Spleen (tissue), 7 donors: ENCODE results near the gene SLC35F1.

Experiments used
- POLR2A ChIP-seq, 3 donors: fragments of 450-650 bp; IDR thresholded peaks; one replicate each; pipeline ENCODE4 v1.5.1; 2017; ENCODE audit warnings: antibody characterized with exemption in 3 of 3, mild to moderate bottlenecking in 1 of 3
- TF ChIP-seq, protein P1 (sequence below), 11 experiments: fragments of 200-600 bp in 7 of 11; fragments of 450-650 bp in 4 of 11; sonication (generic) in 4 of 11; IDR thresholded peaks in 8 of 11; conservative IDR thresholded peaks in 3 of 11; 1 replicate in 7 of 11; 2 replicates in 4 of 11; pipeline versions ENCODE4 v1.4.0 to v1.8.0; 2016 to 2021; ENCODE audit warnings: antibody characterized with exemption in 11 of 11, inconsistent platforms in 4 of 11, mild to moderate bottlenecking in 1 of 11
- donor health status: DM: no; HTN: no; CAD: no; lungs with moderate emphysema.
- donor health status: DM: no; HTN: no; CAD: no.
- donor health status: DM: no; HTN: no; CAD: no.

DNA sequence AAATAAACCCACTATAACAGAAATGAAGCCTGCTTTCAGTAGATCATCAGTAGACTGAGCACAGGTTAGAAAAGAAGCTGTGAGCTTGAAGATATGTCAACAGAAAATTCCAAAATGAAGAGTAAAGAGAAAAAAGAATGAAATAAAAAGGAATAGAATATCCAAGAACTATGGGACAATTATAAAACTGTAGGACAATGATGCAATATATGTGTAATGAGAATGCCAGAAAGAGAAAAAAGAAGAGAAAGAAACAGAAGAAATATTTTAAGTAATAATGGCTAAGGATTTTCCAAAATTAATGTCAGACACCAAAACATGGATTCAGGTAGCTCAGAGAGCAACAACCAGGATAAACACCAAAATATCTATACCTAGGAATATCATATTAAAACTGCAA lies 449.6 kb downstream of the SLC35F1 start:
- TF ChIP-seq, protein P1, sequence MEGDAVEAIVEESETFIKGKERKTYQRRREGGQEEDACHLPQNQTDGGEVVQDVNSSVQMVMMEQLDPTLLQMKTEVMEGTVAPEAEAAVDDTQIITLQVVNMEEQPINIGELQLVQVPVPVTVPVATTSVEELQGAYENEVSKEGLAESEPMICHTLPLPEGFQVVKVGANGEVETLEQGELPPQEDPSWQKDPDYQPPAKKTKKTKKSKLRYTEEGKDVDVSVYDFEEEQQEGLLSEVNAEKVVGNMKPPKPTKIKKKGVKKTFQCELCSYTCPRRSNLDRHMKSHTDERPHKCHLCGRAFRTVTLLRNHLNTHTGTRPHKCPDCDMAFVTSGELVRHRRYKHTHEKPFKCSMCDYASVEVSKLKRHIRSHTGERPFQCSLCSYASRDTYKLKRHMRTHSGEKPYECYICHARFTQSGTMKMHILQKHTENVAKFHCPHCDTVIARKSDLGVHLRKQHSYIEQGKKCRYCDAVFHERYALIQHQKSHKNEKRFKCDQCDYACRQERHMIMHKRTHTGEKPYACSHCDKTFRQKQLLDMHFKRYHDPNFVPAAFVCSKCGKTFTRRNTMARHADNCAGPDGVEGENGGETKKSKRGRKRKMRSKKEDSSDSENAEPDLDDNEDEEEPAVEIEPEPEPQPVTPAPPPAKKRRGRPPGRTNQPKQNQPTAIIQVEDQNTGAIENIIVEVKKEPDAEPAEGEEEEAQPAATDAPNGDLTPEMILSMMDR (IDR thresholded peaks at IDR 0.05 in 8 of 11, conservative IDR thresholded peaks at IDR 0.05 in 3 of 11): no peak
- no peak for TF ChIP-seq POLR2A (IDR thresholded peaks at IDR 0.05)
